T follicular helper cell (primary cell): ENCODE results near the gene ADD2.
"Not testable (repeated sequence)": the region's sequence is repeated elsewhere in the genome, so short reads cannot be mapped to it uniquely, and the experiment has no call there.

Experiments used
- DNase-seq: peaks from one replicate; pipeline ENCODE4 v3.0.0-alpha.2; 2020; ENCODE audit warnings: low read depth

ADD2 gene

GRCh38 chr2:70632966-70633365, 135.0 kb downstream of the ADD2 start:
- DNase-seq = no peak

- DNase-seq = no peak
Observed at GRCh38 chr2:70632388-70632787, 135.6 kb downstream of the ADD2 start.

- no peak for DNase-seq
Observed at GRCh38 chr2:70630761-70631160, 137.2 kb downstream of the ADD2 start.

- no peak for DNase-seq
Observed at GRCh38 chr2:70627211-70627898, 140.6 kb downstream of the ADD2 start.

- no peak for DNase-seq
Observed at GRCh38 chr2:70626254-70626990, 141.6 kb downstream of the ADD2 start.

GRCh38 chr2:70621536-70621935, 146.5 kb downstream of the ADD2 start:
- DNase-seq = not testable (repeated sequence)

- DNase-seq = no peak
Observed at GRCh38 chr2:70620020-70620419, 148.0 kb downstream of the ADD2 start.

GRCh38 chr2:70619167-70619566, 148.8 kb downstream of the ADD2 start:
- no peak for DNase-seq

- DNase-seq = no peak
Observed at GRCh38 chr2:70616168-70616694, 151.8 kb downstream of the ADD2 start.

- no peak for DNase-seq
Observed at GRCh38 chr2:70615222-70615621, 152.8 kb downstream of the ADD2 start.

- no peak for DNase-seq
Observed at GRCh38 chr2:70613521-70613920, 154.5 kb downstream of the ADD2 start.

GRCh38 chr2:70612574-70612973, 155.4 kb downstream of the ADD2 start:
- no peak for DNase-seq

GRCh38 chr2:70608373-70608772, 159.6 kb downstream of the ADD2 start:
- DNase-seq = no peak

GRCh38 chr2:70607121-70607561, 160.9 kb downstream of the ADD2 start:
- DNase-seq = no peak
